Endothelial cell of umbilical vein (primary cell): ENCODE measurements around the gene CNDP1. TPM values are rescaled to one million over a fixed set of nuclear protein-coding genes. Genes with fewer than 3 reads are reported as not detected.

Experiments
- BruUV-seq: library from RNA; stranded (reverse); fragments of 400-500 nt; replicated peaks from 2 replicates; lab custom pipeline; 2021; lab: Mats Ljungman, UMichigan
- CTCF ChIA-PET: fragments of 300-600, 350-600 bp; sonication (Branson Sonifier 250); formaldehyde crosslinking; loops from one replicate; lab custom pipeline; 2021; ENCODE audit warnings: antibody characterized with exemption, inconsistent platforms; lab: Charles Lee
- POLR2A ChIA-PET: fragments of 300-600, 350-600 bp; sonication (Branson Sonifier 250); formaldehyde crosslinking; loops from one replicate; lab custom pipeline; 2021; ENCODE audit warnings: antibody characterized with exemption, inconsistent platforms; lab: Charles Lee
- DNase-seq: peaks from one replicate; pipeline ENCODE4 v3.0.0-alpha.2; 2011; ENCODE audit warnings: low read depth, low spot score
- FAIRE-seq: peaks from 2 replicates; lab custom pipeline; 2011; peaks lifted over from hg19 to GRCh38; lab: Jason Lieb, UNC
- H2AFZ ChIP-seq: 2 replicates; pipeline ENCODE4 v1.6.0; 2012; ENCODE audit warnings: low read depth, low read length, control low read depth, inconsistent platforms
- H3K27ac ChIP-seq: 2 replicates; pipeline ENCODE4 v1.5.1; 2011; ENCODE audit warnings: low read depth, mild to moderate bottlenecking, control low read depth, low read length, moderate library complexity; ENCODE audit not compliant: insufficient read depth
- H3K27me3 ChIP-seq, 2 experiments: 2 replicates each; pipeline versions ENCODE4 v1.6.0 to v1.6.1; 2011; ENCODE audit warnings: low read length in 2 of 2, mixed read lengths in 1 of 2; ENCODE audit not compliant: control insufficient read depth in 2 of 2, insufficient read depth in 2 of 2
- H3K36me3 ChIP-seq, 2 experiments: 2 replicates in 1 of 2; 3 replicates in 1 of 2; pipeline ENCODE4 v1.5.1; 2011; ENCODE audit warnings: low read length in 2 of 2, mild to moderate bottlenecking in 1 of 2, moderate library complexity in 1 of 2; ENCODE audit not compliant: control insufficient read depth in 2 of 2, insufficient read depth in 2 of 2; ENCODE audit errors: extremely low read depth in 1 of 2
- H3K4me1 ChIP-seq: 3 replicates; pipeline ENCODE4 v1.5.1; 2011; ENCODE audit warnings: mild to moderate bottlenecking, low read length; ENCODE audit not compliant: control insufficient read depth, insufficient read depth; ENCODE audit errors: extremely low read depth
- H3K4me2 ChIP-seq: 2 replicates; pipeline ENCODE4 v1.6.1; 2011; ENCODE audit warnings: low read length, control low read depth, mixed read lengths; ENCODE audit not compliant: insufficient read depth
- H3K4me3 ChIP-seq, 3 experiments: fragments of 200-600 bp in 1 of 3; sonication (generic), shearing (Covaris generic) in 1 of 3; replicated peaks in 1 of 3; 2 replicates each; pipeline ENCODE4 v1.5.1; 2011 to 2016; ENCODE audit warnings: control low read depth in 3 of 3, low read length in 3 of 3, mild to moderate bottlenecking in 2 of 3, inconsistent platforms in 1 of 3, low read depth in 1 of 3, moderate library complexity in 1 of 3; ENCODE audit not compliant: insufficient read depth in 1 of 3
- H3K79me2 ChIP-seq: 2 replicates; pipeline ENCODE4 v1.6.0; 2012; ENCODE audit warnings: low read length, inconsistent platforms; ENCODE audit not compliant: control insufficient read depth, insufficient read depth
- H3K9ac ChIP-seq: replicated peaks from 2 replicates; pipeline ENCODE3; 2011; ENCODE audit warnings: low read length, control low read depth; ENCODE audit not compliant: insufficient read depth; ENCODE audit errors: extremely low read depth
- H3K9me1 ChIP-seq: replicated peaks from 3 replicates; pipeline ENCODE4 v1.6.0; 2011; ENCODE audit warnings: mild to moderate bottlenecking, low read length; ENCODE audit not compliant: control insufficient read depth, insufficient read depth; ENCODE audit errors: extremely low read depth
- H3K9me3 ChIP-seq: replicated peaks from 2 replicates; pipeline ENCODE4 v1.5.1; 2012; ENCODE audit warnings: low read length, inconsistent platforms; ENCODE audit not compliant: control insufficient read depth, insufficient read depth
- H4K20me1 ChIP-seq: replicated peaks from 2 replicates; pipeline ENCODE3; 2011; ENCODE audit warnings: mild to moderate bottlenecking, low read length; ENCODE audit not compliant: control insufficient read depth, insufficient read depth; ENCODE audit errors: extremely low read depth
- EZH2 ChIP-seq: IDR thresholded peaks from 2 replicates; pipeline ENCODE4 v1.6.1; 2012; ENCODE audit warnings: borderline replicate concordance, low read depth, mild to moderate bottlenecking, moderate library complexity, low read length, inconsistent platforms; ENCODE audit not compliant: severe bottlenecking
- FOS ChIP-seq: IDR thresholded peaks from 2 replicates; pipeline ENCODE4 v1.6.1; 2011; ENCODE audit warnings: mild to moderate bottlenecking, low read length, moderate library complexity, borderline replicate concordance; ENCODE audit not compliant: insufficient read depth
- GATA2 ChIP-seq: IDR thresholded peaks from 2 replicates; pipeline ENCODE4 v1.7.0; 2011; ENCODE audit warnings: low read depth, mild to moderate bottlenecking, moderate library complexity, mixed read lengths, low read length; ENCODE audit not compliant: insufficient read length, insufficient read depth
- JUN ChIP-seq: IDR thresholded peaks from 2 replicates; pipeline ENCODE4 v1.6.1; 2011; ENCODE audit warnings: borderline replicate concordance, low read depth; ENCODE audit not compliant: insufficient read length, insufficient read depth
- MYC ChIP-seq: IDR thresholded peaks from one replicate; pipeline ENCODE4 v1.6.1; 2011; ENCODE audit warnings: mild to moderate bottlenecking, low read depth, low read length
- POLR2A ChIP-seq: IDR thresholded peaks from 2 replicates; pipeline ENCODE4 v1.6.1; 2012; ENCODE audit warnings: low read depth, mild to moderate bottlenecking, control low read depth, low read length
- POLR2AphosphoS5 ChIP-seq: IDR thresholded peaks from 2 replicates; pipeline ENCODE4 v1.6.1; 2012; ENCODE audit warnings: low read depth, mild to moderate bottlenecking, control low read depth, low read length, moderate library complexity; ENCODE audit not compliant: insufficient read depth
- dilution Hi-C: fragments of 300-500 bp; cut with MboI; formaldehyde crosslinking; loops from one replicate; pipeline ENCODE4 v1.15.0; 2019; ENCODE audit warnings: low sequenced_read_pairs; ENCODE audit not compliant: extremely low pct_ligation_motif_present
- intact Hi-C: fragments of 100-400 bp; cut with micrococcal nuclease; formaldehyde crosslinking; loops from one replicate; pipeline ENCODE4 v1.10.0; 2022
- polyA plus RNA-seq, 4 experiments: library from polyadenylated mRNA; depleted of rRNA in 3 of 4; stranded (reverse) in 3 of 4; unstranded in 1 of 4; fragments of >200 nt; gene quantifications; 2 replicates each; pipeline versions ENCODE4 v1.2.1 to v1.2.3, GENCODE V29; 2011 to 2012; ENCODE audit warnings: missing spikeins in 1 of 4
- total RNA-seq: library from RNA; stranded (reverse); gene quantifications from 2 replicates; pipeline ENCODE4 v1.2.3, GENCODE V29; 2021
- TF ChIP-seq, protein P1 (sequence below), 2 donors: IDR thresholded peaks; 1 replicate in 1 of 2; 2 replicates in 1 of 2; pipeline ENCODE4 v1.5.1; 2011; ENCODE audit warnings: low read length in 2 of 2, mild to moderate bottlenecking in 2 of 2, moderate library complexity in 2 of 2, control low read depth in 1 of 2, inconsistent platforms in 1 of 2, low read depth in 1 of 2; ENCODE audit not compliant: insufficient read depth in 1 of 2; ENCODE audit errors: extremely low read depth in 1 of 2
- TF ChIP-seq, protein P2 (sequence below): IDR thresholded peaks from 2 replicates; pipeline ENCODE4 v1.6.1; 2011; ENCODE audit not compliant: insufficient read depth, insufficient read length

The CNDP1 gene
- total and polyA plus RNA-seq, 2 donors (not counting 3 experiments of a cell fraction or from before 2014, with no cell fraction given), result not detected

DNA sequence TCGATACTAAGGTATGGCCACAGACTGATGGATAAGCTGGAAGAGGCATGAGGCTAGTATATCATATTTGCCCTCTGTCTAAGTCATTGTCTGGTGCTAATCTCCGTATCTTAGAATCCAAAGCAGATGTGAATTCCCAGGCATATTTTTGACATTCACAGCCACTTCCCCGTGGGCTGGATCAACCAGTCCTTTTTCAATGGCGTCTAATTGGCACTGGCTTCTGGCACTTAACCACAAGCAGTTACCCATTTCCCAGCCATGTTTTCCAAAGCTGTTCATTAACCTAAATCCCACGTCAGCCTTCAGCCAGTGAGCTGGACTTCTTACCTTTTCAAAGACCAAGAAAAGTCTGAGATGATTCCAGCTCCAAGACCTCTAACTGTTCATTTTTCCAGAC is 42.7 kb downstream of the CNDP1 start:
- H2AFZ ChIP-seq, result no peak overlapping the region
- H4K20me1 ChIP-seq, result no peaks in the 10 kb centered on the region
- dilution Hi-C loops, result no loop called here
- TF ChIP-seq, protein P1, sequence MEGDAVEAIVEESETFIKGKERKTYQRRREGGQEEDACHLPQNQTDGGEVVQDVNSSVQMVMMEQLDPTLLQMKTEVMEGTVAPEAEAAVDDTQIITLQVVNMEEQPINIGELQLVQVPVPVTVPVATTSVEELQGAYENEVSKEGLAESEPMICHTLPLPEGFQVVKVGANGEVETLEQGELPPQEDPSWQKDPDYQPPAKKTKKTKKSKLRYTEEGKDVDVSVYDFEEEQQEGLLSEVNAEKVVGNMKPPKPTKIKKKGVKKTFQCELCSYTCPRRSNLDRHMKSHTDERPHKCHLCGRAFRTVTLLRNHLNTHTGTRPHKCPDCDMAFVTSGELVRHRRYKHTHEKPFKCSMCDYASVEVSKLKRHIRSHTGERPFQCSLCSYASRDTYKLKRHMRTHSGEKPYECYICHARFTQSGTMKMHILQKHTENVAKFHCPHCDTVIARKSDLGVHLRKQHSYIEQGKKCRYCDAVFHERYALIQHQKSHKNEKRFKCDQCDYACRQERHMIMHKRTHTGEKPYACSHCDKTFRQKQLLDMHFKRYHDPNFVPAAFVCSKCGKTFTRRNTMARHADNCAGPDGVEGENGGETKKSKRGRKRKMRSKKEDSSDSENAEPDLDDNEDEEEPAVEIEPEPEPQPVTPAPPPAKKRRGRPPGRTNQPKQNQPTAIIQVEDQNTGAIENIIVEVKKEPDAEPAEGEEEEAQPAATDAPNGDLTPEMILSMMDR (IDR thresholded peaks at IDR 0.05; ENCODE audit: extremely low read depth in 1 of 2, insufficient read depth in 1 of 2, low read depth in 1 of 2, low read length in 2 of 2), result no peak
- no peak for TF ChIP-seq MYC
- TF ChIP-seq EZH2, result no peak
- no peak for TF ChIP-seq POLR2A
- no peak for TF ChIP-seq FOS
- TF ChIP-seq JUN, result no peak
- TF ChIP-seq POLR2AphosphoS5, result no peak
- TF ChIP-seq GATA2, result no peak
- TF ChIP-seq, protein P2, sequence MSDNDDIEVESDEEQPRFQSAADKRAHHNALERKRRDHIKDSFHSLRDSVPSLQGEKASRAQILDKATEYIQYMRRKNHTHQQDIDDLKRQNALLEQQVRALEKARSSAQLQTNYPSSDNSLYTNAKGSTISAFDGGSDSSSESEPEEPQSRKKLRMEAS, result no peak
- POLR2A ChIA-PET, result no interaction called here
- no peaks in the 10 kb centered on the region for H3K79me2 ChIP-seq
- H3K9ac ChIP-seq, result no peak overlapping the region
- BruUV-seq, result no TSS peak
- no peak overlapping the region for H3K27ac ChIP-seq
- H3K4me2 ChIP-seq, result no peak overlapping the region
- H3K9me1 ChIP-seq, result no peaks in the 10 kb centered on the region
- intact Hi-C loops, result no loop called here
- H3K4me3 ChIP-seq, result no peak overlapping the region
- no peaks in the 10 kb centered on the region for H3K36me3 ChIP-seq
- H3K27me3 ChIP-seq, result no peaks in the 10 kb centered on the region
- DNase-seq (no peak), FAIRE-seq (no peak)
- no peaks in the 10 kb centered on the region for H3K9me3 ChIP-seq
- no peaks in the 10 kb centered on the region for H3K4me1 ChIP-seq
- CTCF ChIA-PET, result no interaction called here
